Chondrocyte (in vitro differentiated cells): ENCODE data around the gene MEF2D. TPM values are rescaled to one million over a fixed set of nuclear protein-coding genes. Genes with fewer than 3 reads are reported as not detected.

Experiments
- DNase-seq: peaks from one replicate; pipeline ENCODE4 v3.0.0; 2021; ENCODE audit warnings: mixed read lengths, low spot score
- H3K27ac Mint-ChIP-seq: one replicate; pipeline ENCODE4 v1.8.0; 2021; ENCODE audit warnings: mild to moderate bottlenecking, moderate library complexity, mixed read lengths; ENCODE audit not compliant: unreplicated experiment
- H3K27me3 Mint-ChIP-seq: 2 replicates; pipeline ENCODE4 v1.8.0; 2021; ENCODE audit warnings: low read depth, mixed read lengths
- H3K36me3 Mint-ChIP-seq: 2 replicates; pipeline ENCODE4 v1.8.0; 2021; ENCODE audit warnings: low read depth, mixed read lengths
- H3K4me1 Mint-ChIP-seq: 2 replicates; pipeline ENCODE4 v1.8.0; 2021; ENCODE audit warnings: low read depth, mild to moderate bottlenecking, mixed read lengths
- H3K4me3 Mint-ChIP-seq: one replicate; pipeline ENCODE4 v1.8.0; 2021; ENCODE audit warnings: mild to moderate bottlenecking, moderate library complexity, mixed read lengths; ENCODE audit not compliant: unreplicated experiment
- H3K9me3 Mint-ChIP-seq: 2 replicates; pipeline ENCODE4 v1.8.0; 2021; ENCODE audit warnings: low read depth, mixed read lengths
- CTCF ChIP-seq: fragments of 200-600 bp; sonication (generic); IDR thresholded peaks from 2 replicates; pipeline ENCODE4 v1.5.0; 2021; ENCODE audit warnings: antibody characterized with exemption, mild to moderate bottlenecking, moderate library complexity
- total RNA-seq: library from RNA; stranded (reverse); gene quantifications from 3 replicates; pipeline ENCODE4 v1.2.1, GENCODE V29; 2021

MEF2D gene
- total RNA-seq, 1 donor from 2014 or later: 62.0 TPM

GRCh38 chr1:156461109-156461508 is 39.5 kb downstream of the MEF2D start:
- no peak for DNase-seq
- Mint-ChIP-seq H3K9me3 (no peaks in the 10 kb centered on the region), H3K4me3 (no peak overlapping the region)

GRCh38 chr1:156460525-156460924 is 40.0 kb downstream of the MEF2D start:
- Mint-ChIP-seq H3K4me1 (peaks cover 73% of the 10 kb centered on the region), H3K27ac (peak overlapping the region; percentile 19), H3K9me3 (no peaks in the 10 kb centered on the region), H3K36me3 (peaks cover 2% of the 10 kb centered on the region), H3K27me3 (no peaks in the 10 kb centered on the region), H3K4me3 (no peak overlapping the region)
- TF ChIP-seq CTCF: no peak
- no peak for DNase-seq

More at GRCh38 chr1:156461109-156461508, 39.5 kb downstream of the MEF2D start:
- H3K4me1 Mint-ChIP-seq: peaks cover 78% of the 10 kb centered on the region
- H3K36me3 Mint-ChIP-seq: peaks cover 2% of the 10 kb centered on the region
- TF ChIP-seq CTCF: no peak
- no peaks in the 10 kb centered on the region for H3K27me3 Mint-ChIP-seq
- peak overlapping the region; percentile 19 for H3K27ac Mint-ChIP-seq

DNA sequence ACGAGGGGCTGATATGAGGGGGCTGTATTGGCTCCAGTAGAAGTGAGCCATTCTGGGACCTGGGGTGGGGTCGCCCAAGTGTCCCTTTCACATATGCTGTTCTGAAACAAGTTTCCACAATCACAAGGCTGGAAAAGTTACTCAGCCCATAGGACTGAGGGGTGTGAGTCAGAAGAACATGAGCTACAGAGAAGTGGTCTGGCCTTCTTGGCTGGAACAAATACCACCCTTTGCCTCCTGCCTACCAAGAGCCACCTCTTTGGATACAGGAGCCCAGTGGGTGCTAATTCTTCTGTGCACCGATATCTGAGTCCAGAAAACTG is 42.4 kb downstream of the MEF2D start:
- H3K4me1 Mint-ChIP-seq: peaks cover 49% of the 10 kb centered on the region
- no peaks in the 10 kb centered on the region for H3K9me3 Mint-ChIP-seq
- peaks cover 2% of the 10 kb centered on the region for H3K27me3 Mint-ChIP-seq
- H3K36me3 Mint-ChIP-seq: no peaks in the 10 kb centered on the region
- DNase-seq: no peak
- H3K4me3 Mint-ChIP-seq: peak overlapping the region; percentile 85
- no peak for TF ChIP-seq CTCF
- H3K27ac Mint-ChIP-seq: peak overlapping the region; percentile 99

DNA sequence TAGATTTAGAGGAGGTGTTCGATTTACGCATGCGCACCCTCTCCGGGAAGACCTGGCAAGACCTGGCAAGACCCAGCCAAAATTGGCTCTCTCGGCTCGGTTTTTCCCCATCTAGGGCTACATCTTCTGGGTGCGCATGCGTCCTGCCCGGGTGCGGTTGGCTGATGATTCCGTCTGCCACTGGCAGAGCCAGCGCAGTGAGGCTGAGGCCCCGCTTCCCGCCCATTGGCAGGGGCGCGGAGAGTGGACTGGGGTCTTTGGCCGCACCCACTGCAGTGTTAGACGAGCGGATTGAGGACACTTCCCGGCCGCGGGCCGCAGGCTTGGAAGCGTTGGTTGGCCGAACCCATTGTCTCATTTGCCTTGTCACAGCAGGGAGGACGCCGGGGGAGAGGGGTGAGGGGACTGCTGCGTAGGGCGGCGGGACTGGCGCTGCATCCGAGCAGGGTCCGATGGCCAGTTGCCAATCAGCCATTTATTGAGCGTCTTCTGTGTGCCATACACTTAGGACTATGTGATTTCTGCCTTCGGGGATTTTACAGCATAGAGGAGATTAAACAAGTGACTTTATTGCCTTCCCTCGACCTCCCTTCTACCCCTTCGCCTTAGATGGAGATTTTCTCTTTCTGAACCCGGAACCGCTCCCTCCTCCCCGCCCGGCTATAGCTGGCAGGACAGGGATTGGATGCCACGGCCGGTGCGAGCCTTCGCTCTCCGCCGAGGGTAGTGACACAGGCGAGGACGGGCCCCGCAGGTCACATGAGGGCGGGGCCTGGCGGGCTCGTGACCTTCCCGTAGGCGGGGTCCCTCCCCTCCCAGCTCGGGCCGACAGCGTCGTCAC is 43.7 kb downstream of the MEF2D start:
- no peaks in the 10 kb centered on the region for H3K9me3 Mint-ChIP-seq
- H3K36me3 Mint-ChIP-seq: no peaks in the 10 kb centered on the region
- H3K4me3 Mint-ChIP-seq: peak overlapping the region; percentile 85
- H3K27me3 Mint-ChIP-seq: peaks cover 4% of the 10 kb centered on the region
- H3K4me1 Mint-ChIP-seq: peaks cover 45% of the 10 kb centered on the region
- DNase-seq: peak; percentile 99
- no peak for TF ChIP-seq CTCF
- H3K27ac Mint-ChIP-seq: peak overlapping the region; percentile 99

DNA sequence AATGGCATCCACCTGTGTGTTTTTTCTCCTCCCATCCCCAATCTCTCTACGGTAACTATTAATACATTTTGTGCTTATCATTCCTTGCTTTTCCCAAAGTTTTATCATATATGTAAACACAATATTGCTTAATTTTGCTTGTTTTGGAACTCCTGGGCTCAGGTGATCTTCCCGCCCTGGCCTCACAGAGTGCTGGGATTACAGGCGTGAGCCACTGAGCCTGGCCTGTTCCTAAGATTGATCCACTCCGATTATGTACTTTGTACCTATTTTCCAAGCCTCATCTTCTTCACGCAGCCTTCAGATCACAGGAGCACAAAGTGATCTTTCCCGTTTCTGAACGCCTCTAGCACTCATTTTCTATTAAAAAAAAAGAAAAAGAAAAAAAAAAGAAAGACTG is 45.2 kb downstream of the MEF2D start:
- no peaks in the 10 kb centered on the region for H3K9me3 Mint-ChIP-seq
- H3K4me1 Mint-ChIP-seq: peaks cover 31% of the 10 kb centered on the region
- TF ChIP-seq CTCF: no peak
- peaks cover 10% of the 10 kb centered on the region for H3K27me3 Mint-ChIP-seq
- H3K4me3 Mint-ChIP-seq: no peak overlapping the region
- H3K27ac Mint-ChIP-seq: no peak overlapping the region
- H3K36me3 Mint-ChIP-seq: no peaks in the 10 kb centered on the region
- DNase-seq: no peak
